ENCODE measurements around the gene STRIT1.

Gene STRIT1

GRCh38 chr3:155316426-155316825, 22.9 kb upstream of the STRIT1 start:
- H2BK15ac ChIP-seq (ENCODE audit: low read depth, poor library complexity, severe bottlenecking): no peak overlapping the region
- H3K27ac ChIP-seq (ENCODE audit: low read length, poor library complexity, severe bottlenecking): no peak overlapping the region
- H3K79me1 ChIP-seq (replicated peaks; ENCODE audit: low read length, poor library complexity, severe bottlenecking): no peaks in the 10 kb centered on the region
- no peak overlapping the region for H3K14ac ChIP-seq (ENCODE audit: low read length in 2 of 2)
- no peak overlapping the region for H2BK12ac ChIP-seq (ENCODE audit: low read length in 2 of 2)
- H2AK5ac ChIP-seq (ENCODE audit: low read length, severe bottlenecking): no peak overlapping the region
- no peak overlapping the region for H3K4ac ChIP-seq (ENCODE audit: low read depth in 1 of 2, low read length in 2 of 2)
- no peak overlapping the region for H3K4me2 ChIP-seq (ENCODE audit: low read length, poor library complexity, severe bottlenecking)
- no peaks in the 10 kb centered on the region for H3K4me1 ChIP-seq (ENCODE audit: control insufficient read depth, insufficient read depth, low read depth, low read length)
- H2BK120ac ChIP-seq (ENCODE audit: low read depth, low read length): no peak overlapping the region
- no peak overlapping the region for H2BK5ac ChIP-seq (ENCODE audit: low read depth, low read length, poor library complexity, severe bottlenecking)
- no peaks in the 10 kb centered on the region for H3K9me3 ChIP-seq (ENCODE audit: control insufficient read depth, low read length)
- H4K91ac ChIP-seq (ENCODE audit: low read length): no peak overlapping the region
- no peak overlapping the region for H3K9ac ChIP-seq (ENCODE audit: low read length)
- H3K4me3 ChIP-seq (ENCODE audit: insufficient read depth in 1 of 2, low read depth in 1 of 2, low read length in 2 of 2): no peak overlapping the region
- H2AFZ ChIP-seq (ENCODE audit: low read depth, low read length): no peak overlapping the region
- no peaks in the 10 kb centered on the region for H3K36me3 ChIP-seq (ENCODE audit: control insufficient read depth in 1 of 2, insufficient read depth in 2 of 2, low read depth in 1 of 2, low read length in 2 of 2)
- no peak overlapping the region for H3K23ac ChIP-seq (ENCODE audit: low read length in 2 of 2)
- no peak overlapping the region for H4K8ac ChIP-seq (ENCODE audit: low read length)
- no peaks in the 10 kb centered on the region for H3K27me3 ChIP-seq (ENCODE audit: control insufficient read depth in 1 of 2, insufficient read depth in 1 of 2, low read length in 2 of 2)
- no peak overlapping the region for H3K18ac ChIP-seq (ENCODE audit: low read depth in 1 of 2, low read length in 2 of 2)
- no peak for DNase-seq

DNA sequence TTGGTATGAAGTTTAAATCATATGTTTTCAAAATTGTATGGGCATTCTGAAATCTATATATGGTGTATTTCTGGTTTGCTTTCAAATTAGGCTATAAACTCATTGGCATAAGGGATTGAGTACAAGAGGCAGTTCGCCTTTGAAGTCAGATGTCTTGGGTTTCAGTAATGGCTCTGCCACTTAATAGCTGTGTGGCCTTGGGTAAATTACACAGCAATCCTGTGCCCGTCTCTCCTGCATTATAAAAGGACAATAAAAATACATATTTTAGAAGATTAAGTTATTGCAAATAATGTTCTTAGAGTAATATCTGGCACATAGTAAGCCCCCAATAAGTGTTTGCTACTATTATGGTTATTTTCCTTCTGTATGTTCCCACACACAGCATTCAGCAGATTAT, 20.4 kb upstream of the STRIT1 start:
- Histone ChIP-seq H3K4me2 (ENCODE audit: low read length, poor library complexity, severe bottlenecking) (no peak overlapping the region), H4K8ac (ENCODE audit: low read length) (no peak overlapping the region), H2AFZ (ENCODE audit: low read depth, low read length) (no peak overlapping the region), H3K27ac (ENCODE audit: low read length, poor library complexity, severe bottlenecking) (no peak overlapping the region), H3K36me3 (ENCODE audit: control insufficient read depth in 1 of 2, insufficient read depth in 2 of 2, low read depth in 1 of 2, low read length in 2 of 2) (no peaks in the 10 kb centered on the region), H3K23ac (ENCODE audit: low read length in 2 of 2) (no peak overlapping the region), H3K4me1 (ENCODE audit: control insufficient read depth, insufficient read depth, low read depth, low read length) (no peaks in the 10 kb centered on the region), H2BK120ac (ENCODE audit: low read depth, low read length) (no peak overlapping the region), H3K4me3 (ENCODE audit: insufficient read depth in 1 of 2, low read depth in 1 of 2, low read length in 2 of 2) (no peak overlapping the region), H4K91ac (ENCODE audit: low read length) (no peak overlapping the region), H3K79me1 (replicated peaks; ENCODE audit: low read length, poor library complexity, severe bottlenecking) (no peaks in the 10 kb centered on the region), H2BK5ac (ENCODE audit: low read depth, low read length, poor library complexity, severe bottlenecking) (no peak overlapping the region), H3K27me3 (ENCODE audit: control insufficient read depth in 1 of 2, insufficient read depth in 1 of 2, low read length in 2 of 2) (no peaks in the 10 kb centered on the region), H3K18ac (ENCODE audit: low read depth in 1 of 2, low read length in 2 of 2) (no peak overlapping the region), H3K14ac (ENCODE audit: low read length in 2 of 2) (no peak overlapping the region), H3K4ac (ENCODE audit: low read depth in 1 of 2, low read length in 2 of 2) (no peak overlapping the region), H3K9ac (ENCODE audit: low read length) (no peak overlapping the region), H3K9me3 (ENCODE audit: control insufficient read depth, low read length) (no peaks in the 10 kb centered on the region), H2BK12ac (ENCODE audit: low read length in 2 of 2) (no peak overlapping the region), H2AK5ac (ENCODE audit: low read length, severe bottlenecking) (no peak overlapping the region), H2BK15ac (ENCODE audit: low read depth, poor library complexity, severe bottlenecking) (no peak overlapping the region)
- DNase-seq: no peak
- 92% methylated on average over 1 of the region's 2 CpGs for WGBS

GRCh38 chr3:155313300-155313699, 19.8 kb upstream of the STRIT1 start:
- no peaks in the 10 kb centered on the region for H3K4me1 ChIP-seq (ENCODE audit: control insufficient read depth, insufficient read depth, low read depth, low read length)
- no peak overlapping the region for H3K27ac ChIP-seq (ENCODE audit: low read length, poor library complexity, severe bottlenecking)
- H3K36me3 ChIP-seq (ENCODE audit: control insufficient read depth in 1 of 2, insufficient read depth in 2 of 2, low read depth in 1 of 2, low read length in 2 of 2): no peaks in the 10 kb centered on the region
- H3K4me2 ChIP-seq (ENCODE audit: low read length, poor library complexity, severe bottlenecking): no peak overlapping the region
- DNase-seq: no peak
- H2BK12ac ChIP-seq (ENCODE audit: low read length in 2 of 2): no peak overlapping the region
- no peak overlapping the region for H2AFZ ChIP-seq (ENCODE audit: low read depth, low read length)
- no peak overlapping the region for H4K8ac ChIP-seq (ENCODE audit: low read length)
- H3K4me3 ChIP-seq (ENCODE audit: insufficient read depth in 1 of 2, low read depth in 1 of 2, low read length in 2 of 2): no peak overlapping the region
- no peak overlapping the region for H3K14ac ChIP-seq (ENCODE audit: low read length in 2 of 2)
- H3K4ac ChIP-seq (ENCODE audit: low read depth in 1 of 2, low read length in 2 of 2): no peak overlapping the region
- H2BK120ac ChIP-seq (ENCODE audit: low read depth, low read length): no peak overlapping the region
- H3K9ac ChIP-seq (ENCODE audit: low read length): no peak overlapping the region
- no peak overlapping the region for H3K18ac ChIP-seq (ENCODE audit: low read depth in 1 of 2, low read length in 2 of 2)
- H2BK15ac ChIP-seq (ENCODE audit: low read depth, poor library complexity, severe bottlenecking): no peak overlapping the region
- no peak overlapping the region for H4K91ac ChIP-seq (ENCODE audit: low read length)
- H3K79me1 ChIP-seq (replicated peaks; ENCODE audit: low read length, poor library complexity, severe bottlenecking): no peaks in the 10 kb centered on the region
- no peak overlapping the region for H2BK5ac ChIP-seq (ENCODE audit: low read depth, low read length, poor library complexity, severe bottlenecking)
- H3K9me3 ChIP-seq (ENCODE audit: control insufficient read depth, low read length): no peaks in the 10 kb centered on the region
- no peaks in the 10 kb centered on the region for H3K27me3 ChIP-seq (ENCODE audit: control insufficient read depth in 1 of 2, insufficient read depth in 1 of 2, low read length in 2 of 2)
- no peak overlapping the region for H2AK5ac ChIP-seq (ENCODE audit: low read length, severe bottlenecking)
- no peak overlapping the region for H3K23ac ChIP-seq (ENCODE audit: low read length in 2 of 2)

- H3K4me3 ChIP-seq (ENCODE audit: insufficient read depth in 1 of 2, low read depth in 1 of 2, low read length in 2 of 2): no peak overlapping the region
- no peak overlapping the region for H4K8ac ChIP-seq (ENCODE audit: low read length)
- H2AFZ ChIP-seq (ENCODE audit: low read depth, low read length): no peak overlapping the region
- H2BK5ac ChIP-seq (ENCODE audit: low read depth, low read length, poor library complexity, severe bottlenecking): no peak overlapping the region
- no peak overlapping the region for H3K23ac ChIP-seq (ENCODE audit: low read length in 2 of 2)
- H3K9ac ChIP-seq (ENCODE audit: low read length): no peak overlapping the region
- H2BK120ac ChIP-seq (ENCODE audit: low read depth, low read length): no peak overlapping the region
- no peaks in the 10 kb centered on the region for H3K36me3 ChIP-seq (ENCODE audit: control insufficient read depth in 1 of 2, insufficient read depth in 2 of 2, low read depth in 1 of 2, low read length in 2 of 2)
- no peaks in the 10 kb centered on the region for H3K79me1 ChIP-seq (replicated peaks; ENCODE audit: low read length, poor library complexity, severe bottlenecking)
- no peak for DNase-seq
- H2BK12ac ChIP-seq (ENCODE audit: low read length in 2 of 2): no peak overlapping the region
- H2AK5ac ChIP-seq (ENCODE audit: low read length, severe bottlenecking): no peak overlapping the region
- no peaks in the 10 kb centered on the region for H3K9me3 ChIP-seq (ENCODE audit: control insufficient read depth, low read length)
- no peak overlapping the region for H2BK15ac ChIP-seq (ENCODE audit: low read depth, poor library complexity, severe bottlenecking)
- no peak overlapping the region for H3K4me2 ChIP-seq (ENCODE audit: low read length, poor library complexity, severe bottlenecking)
- no peak overlapping the region for H3K14ac ChIP-seq (ENCODE audit: low read length in 2 of 2)
- no peak overlapping the region for H3K27ac ChIP-seq (ENCODE audit: low read length, poor library complexity, severe bottlenecking)
- H3K4me1 ChIP-seq (ENCODE audit: control insufficient read depth, insufficient read depth, low read depth, low read length): no peaks in the 10 kb centered on the region
- H4K91ac ChIP-seq (ENCODE audit: low read length): no peak overlapping the region
- no peaks in the 10 kb centered on the region for H3K27me3 ChIP-seq (ENCODE audit: control insufficient read depth in 1 of 2, insufficient read depth in 1 of 2, low read length in 2 of 2)
- no peak overlapping the region for H3K4ac ChIP-seq (ENCODE audit: low read depth in 1 of 2, low read length in 2 of 2)
- no peak overlapping the region for H3K18ac ChIP-seq (ENCODE audit: low read depth in 1 of 2, low read length in 2 of 2)
- no CpG with 5 or more reads among the region's 2 CpGs for WGBS
Observed at GRCh38 chr3:155312781-155313180, 19.3 kb upstream of the STRIT1 start.

Data from mesenchymal stem cell (in vitro differentiated cells and primary cell).